OCI-LY3 (cell line): ENCODE data around the gene COL4A6.

Experiments used
- H2AFZ ChIP-seq: fragments of 200-600, 300-600 bp; shearing (Covaris generic); 2 replicates; pipeline ENCODE4 v1.6.0; 2014; ENCODE audit warnings: antibody characterized with exemption, low read depth, low read length
- H3K27ac ChIP-seq: fragments of 200-600, 300-600 bp; sonication (generic); 2 replicates; pipeline ENCODE4 v1.5.1; 2014; ENCODE audit warnings: mild to moderate bottlenecking, low read length, moderate library complexity, mixed read lengths
- H3K27me3 ChIP-seq: fragments of 200-600, 300-600 bp; sonication (generic); 2 replicates; pipeline ENCODE4 v1.6.1; 2014; ENCODE audit warnings: low read depth, low read length, mixed read lengths
- H3K36me3 ChIP-seq: fragments of 200-600, 300-600 bp; sonication (generic); replicated peaks from 2 replicates; pipeline ENCODE3; 2014; ENCODE audit warnings: low read depth, low read length, mixed read lengths
- H3K4me1 ChIP-seq: fragments of 300-600, 200-600 bp; sonication (generic); 2 replicates; pipeline ENCODE4 v1.6.1; 2014; ENCODE audit warnings: low read length, mixed read lengths
- H3K4me2 ChIP-seq: fragments of 200-600, 300-600 bp; sonication (generic); 2 replicates; pipeline ENCODE4 v1.6.1; 2014; ENCODE audit warnings: low read length, mixed read lengths
- H3K4me3 ChIP-seq: fragments of 300-600, 200-600 bp; sonication (generic); 2 replicates; pipeline ENCODE4 v1.5.1; 2014; ENCODE audit warnings: antibody characterized with exemption, mild to moderate bottlenecking, low read length, moderate library complexity
- H3K79me2 ChIP-seq: fragments of 300-600, 200-600 bp; shearing (Covaris generic); 2 replicates; pipeline ENCODE4 v1.6.1; 2014; ENCODE audit warnings: mild to moderate bottlenecking, low read length, mixed read lengths
- H3K9ac ChIP-seq: fragments of 300-600, 200-600 bp; shearing (Covaris generic); 2 replicates; pipeline ENCODE4 v1.6.0; 2014; ENCODE audit warnings: mild to moderate bottlenecking, low read length, moderate library complexity
- H3K9me3 ChIP-seq: fragments of 200-600, 300-600 bp; shearing (Covaris generic); 2 replicates; pipeline ENCODE4 v1.6.1; 2014; ENCODE audit warnings: low read length, mixed read lengths; ENCODE audit not compliant: insufficient read depth
- H4K20me1 ChIP-seq: fragments of 200-600, 300-600 bp; sonication (generic); 2 replicates; pipeline ENCODE4 v1.6.1; 2016; ENCODE audit warnings: low read length, mixed read lengths; ENCODE audit not compliant: insufficient read depth
- CTCF ChIP-seq: fragments of 200-600, 300-600 bp; sonication (generic); IDR thresholded peaks from 2 replicates; pipeline ENCODE4 v1.5.1; 2014; ENCODE audit warnings: antibody characterized with exemption, low read length, low read depth
- EZH2phosphoT487 ChIP-seq: fragments of 200-600 bp; shearing (Covaris generic); IDR thresholded peaks from 2 replicates; pipeline ENCODE4 v1.6.1; 2018; ENCODE audit warnings: antibody characterized with exemption, mixed run types, low read depth

The COL4A6 gene

GRCh38 chrX:108127152-108127551, 311.1 kb downstream of the COL4A6 start:
- no peak overlapping the region for H3K4me2 ChIP-seq
- no peaks in the 10 kb centered on the region for H3K4me1 ChIP-seq
- no peak overlapping the region for H2AFZ ChIP-seq

DNA sequence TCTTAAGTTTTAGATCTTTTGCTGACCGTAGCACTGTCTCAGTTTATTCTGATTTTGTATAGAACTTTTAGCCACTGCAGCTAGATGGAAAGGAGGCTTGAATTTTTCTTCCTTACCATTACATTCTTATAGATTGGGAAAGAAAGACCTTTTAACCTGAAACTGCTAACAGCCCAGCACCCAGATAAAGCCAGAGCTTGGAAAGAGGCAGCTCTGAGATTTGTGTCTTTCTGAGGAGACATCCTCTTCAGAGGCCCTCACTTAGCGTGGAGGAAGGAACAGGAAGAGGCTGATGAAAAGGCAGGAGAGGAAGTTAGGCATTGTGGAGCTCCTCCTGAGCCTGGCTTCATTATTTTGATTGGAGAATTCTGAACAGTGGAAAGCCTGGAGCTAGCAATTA, 311.6 kb downstream of the COL4A6 start:
- H3K9me3 ChIP-seq, result no peaks in the 10 kb centered on the region
- no peaks in the 10 kb centered on the region for H4K20me1 ChIP-seq

More at GRCh38 chrX:108127152-108127551, 311.1 kb downstream of the COL4A6 start:
- Histone ChIP-seq H3K27me3 (no peaks in the 10 kb centered on the region), H3K4me3 (no peak overlapping the region), H3K36me3 (no peaks in the 10 kb centered on the region), H3K9ac (no peak overlapping the region), H4K20me1 (no peaks in the 10 kb centered on the region), H3K27ac (no peak overlapping the region), H3K9me3 (no peaks in the 10 kb centered on the region), H3K79me2 (no peaks in the 10 kb centered on the region)
- TF ChIP-seq CTCF (no peak), EZH2phosphoT487 (no peak)

DNA sequence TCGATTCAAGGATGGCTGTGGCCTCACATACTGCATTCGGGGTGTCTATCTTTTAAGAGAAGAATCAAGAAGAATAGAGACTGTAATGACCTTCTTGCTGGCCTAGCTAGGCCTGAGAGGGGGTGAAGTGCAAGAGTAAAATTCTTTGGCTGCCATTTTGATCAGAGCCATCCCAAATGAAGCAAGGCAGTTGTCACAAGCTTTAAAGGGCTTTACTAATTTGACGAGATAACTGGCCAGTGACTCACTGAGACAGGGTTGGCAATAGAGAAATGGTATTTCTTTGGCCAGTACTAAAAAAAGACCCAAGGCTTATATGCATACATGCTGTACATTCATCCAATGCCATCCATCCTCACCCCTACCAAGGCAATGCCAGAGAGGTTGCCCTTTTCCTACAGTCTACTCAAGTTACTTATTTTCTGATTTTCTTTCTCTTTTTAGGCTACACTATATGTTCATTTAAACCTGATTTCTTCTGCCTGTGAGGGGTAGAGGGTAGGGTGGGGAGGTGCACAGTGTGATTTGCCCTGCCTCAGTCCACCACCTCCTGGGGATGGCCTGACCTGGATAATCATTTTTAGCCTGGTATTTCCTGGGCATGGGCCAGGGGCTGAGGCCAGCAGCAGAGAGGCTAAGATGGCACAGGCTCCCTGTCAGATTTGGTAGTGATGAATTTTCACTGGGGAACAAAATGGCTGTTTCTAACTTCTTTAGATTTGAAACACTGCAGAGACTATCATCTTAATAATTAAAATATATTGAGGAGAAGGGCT, 314.4 kb downstream of the COL4A6 start:
- H3K27me3 ChIP-seq, result no peaks in the 10 kb centered on the region
- H2AFZ ChIP-seq, result no peak overlapping the region
- H3K4me3 ChIP-seq, result no peak overlapping the region
- no peaks in the 10 kb centered on the region for H3K4me1 ChIP-seq
- no peaks in the 10 kb centered on the region for H3K79me2 ChIP-seq
- H3K27ac ChIP-seq, result no peak overlapping the region
- H3K4me2 ChIP-seq, result no peak overlapping the region
- no peaks in the 10 kb centered on the region for H3K9me3 ChIP-seq
- H4K20me1 ChIP-seq, result no peaks in the 10 kb centered on the region
- TF ChIP-seq CTCF (no peak), EZH2phosphoT487 (no peak)
- no peaks in the 10 kb centered on the region for H3K36me3 ChIP-seq
- no peak overlapping the region for H3K9ac ChIP-seq

More for the DNA sequence above, 311.6 kb downstream of the COL4A6 start:
- no peak overlapping the region for H3K9ac ChIP-seq
- H3K27ac ChIP-seq, result no peak overlapping the region
- H3K79me2 ChIP-seq, result no peaks in the 10 kb centered on the region
- no peaks in the 10 kb centered on the region for H3K36me3 ChIP-seq
- no peak overlapping the region for H3K4me2 ChIP-seq
- no peaks in the 10 kb centered on the region for H3K4me1 ChIP-seq
- TF ChIP-seq CTCF (no peak), EZH2phosphoT487 (no peak)
- H3K27me3 ChIP-seq, result no peaks in the 10 kb centered on the region
- no peak overlapping the region for H2AFZ ChIP-seq
- no peak overlapping the region for H3K4me3 ChIP-seq

- H2AFZ ChIP-seq, result no peak overlapping the region
- H3K27me3 ChIP-seq, result no peaks in the 10 kb centered on the region
- no peaks in the 10 kb centered on the region for H3K36me3 ChIP-seq
These were observed 315.5 kb downstream of the COL4A6 start for GRCh38 chrX:108122748-108123147.

More at GRCh38 chrX:108122748-108123147, 315.5 kb downstream of the COL4A6 start:
- H3K4me1 ChIP-seq, result no peaks in the 10 kb centered on the region
- no peak overlapping the region for H3K27ac ChIP-seq
- TF ChIP-seq EZH2phosphoT487 (no peak), CTCF (no peak)
- no peak overlapping the region for H3K4me3 ChIP-seq
- no peaks in the 10 kb centered on the region for H3K9me3 ChIP-seq
- no peaks in the 10 kb centered on the region for H3K79me2 ChIP-seq
- no peak overlapping the region for H3K9ac ChIP-seq
- H4K20me1 ChIP-seq, result no peaks in the 10 kb centered on the region
- H3K4me2 ChIP-seq, result no peak overlapping the region
